AG09319 (cell line): ENCODE results near the gene C16orf89.

Experiments used
- DNase-seq: peaks from one replicate; pipeline ENCODE4 v3.0.0-alpha.2; 2010; ENCODE audit warnings: low read depth; ENCODE audit errors: extremely low read depth
- CTCF ChIP-seq: IDR thresholded peaks from 2 replicates; pipeline ENCODE4 v1.5.1; 2011; ENCODE audit warnings: low read depth, mild to moderate bottlenecking, inconsistent platforms, low read length, moderate library complexity

Gene C16orf89

GRCh38 chr16:5066511-5066910, 755 bp upstream of the C16orf89 start:
- no peak for TF ChIP-seq CTCF
- no peak for DNase-seq

- no peak for TF ChIP-seq CTCF
- DNase-seq, result no peak
Measured at GRCh38 chr16:5065326-5065725, 430 bp downstream of the C16orf89 start.

GRCh38 chr16:5064915-5065314, 841 bp downstream of the C16orf89 start:
- TF ChIP-seq CTCF, result no peak
- DNase-seq, result no peak

- TF ChIP-seq CTCF, result no peak
- no peak for DNase-seq
Measured at GRCh38 chr16:5062790-5063765, 2.7 kb downstream of the C16orf89 start.

- TF ChIP-seq CTCF, result no peak
- DNase-seq, result no peak
Measured at GRCh38 chr16:5062051-5062450, 3.7 kb downstream of the C16orf89 start.

- no peak for DNase-seq
- no peak for TF ChIP-seq CTCF
Measured at GRCh38 chr16:5060073-5060641, 5.6 kb downstream of the C16orf89 start.

GRCh38 chr16:5059386-5060072, 6.2 kb downstream of the C16orf89 start:
- TF ChIP-seq CTCF, result no peak

More at GRCh38 chr16:5059386-5060072, 6.2 kb downstream of the C16orf89 start:
- no peak for DNase-seq
